NCI-H1092 treated with DMSO at 0.1 percent for 48 hours (cell line): ENCODE results near the gene TBX15.
"Not testable (repeated sequence)": the region's sequence is repeated elsewhere in the genome, so short reads cannot be mapped to it uniquely, and the experiment has no call there.

Experiments
- DNase-seq: peaks from one replicate; lab custom pipeline; 2025; lab: John Stamatoyannopoulos, UW

TBX15 gene

GRCh38 chr1:118926261-118926660, 61.9 kb downstream of the TBX15 start:
- DNase-seq, result no peak

GRCh38 chr1:118925651-118926050, 62.5 kb downstream of the TBX15 start:
- DNase-seq, result no peak

DNA sequence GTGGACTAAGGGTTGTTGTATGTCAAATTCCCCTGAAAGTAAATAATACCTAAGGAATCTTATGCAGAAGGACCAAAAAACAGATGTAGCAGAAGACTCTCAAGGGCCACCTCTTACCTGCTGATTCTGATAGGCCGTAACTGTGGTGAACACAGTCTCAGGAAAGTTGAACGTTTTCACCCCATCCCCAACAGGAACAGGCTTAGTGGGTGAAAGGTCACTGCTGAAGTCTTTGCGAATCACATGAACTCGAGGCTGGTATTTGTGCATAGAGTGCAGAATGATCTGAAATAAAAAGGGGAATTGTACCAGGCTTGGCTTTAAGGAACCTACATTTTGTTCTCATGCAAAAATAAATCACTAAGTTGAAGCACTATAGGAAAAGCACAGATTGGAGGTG, 64.8 kb downstream of the TBX15 start:
- no peak for DNase-seq

DNA sequence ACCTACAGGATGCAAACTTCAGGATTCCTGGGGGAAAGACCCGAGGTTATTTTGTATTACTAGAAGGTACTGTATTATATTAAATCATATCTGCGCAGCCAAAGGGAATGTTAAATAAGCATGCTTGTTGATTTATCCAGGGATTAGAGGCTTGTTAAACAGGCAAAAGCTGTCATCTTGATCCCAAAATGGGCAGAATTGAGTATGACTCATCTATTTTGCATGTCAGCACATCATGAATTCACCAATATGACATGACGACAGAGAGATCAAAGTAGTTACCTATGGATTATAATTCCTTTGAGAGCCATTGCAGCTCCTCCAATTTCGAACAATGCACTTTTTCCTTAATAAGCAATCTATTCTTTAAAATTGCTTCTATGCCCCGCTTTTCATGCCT, 66.1 kb downstream of the TBX15 start:
- DNase-seq, result no peak

- DNase-seq, result no peak
Measured at GRCh38 chr1:118920124-118920717, 67.9 kb downstream of the TBX15 start.

DNA sequence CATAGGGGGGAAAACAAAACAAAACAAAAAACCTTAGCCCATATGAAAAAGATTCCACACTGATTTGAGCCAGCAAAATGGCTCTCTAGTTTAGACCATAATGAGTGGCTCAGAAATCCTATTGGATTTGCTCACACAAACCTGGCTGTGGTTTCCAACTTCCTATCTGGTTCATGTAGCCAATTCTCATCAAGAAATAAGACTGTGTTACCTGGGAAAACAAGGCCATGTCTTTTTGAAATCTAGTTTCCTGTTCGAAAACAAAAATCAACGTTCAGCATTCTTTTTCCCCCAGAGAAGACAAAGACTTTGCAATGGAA, 69.2 kb downstream of the TBX15 start:
- no peak for DNase-seq

DNA sequence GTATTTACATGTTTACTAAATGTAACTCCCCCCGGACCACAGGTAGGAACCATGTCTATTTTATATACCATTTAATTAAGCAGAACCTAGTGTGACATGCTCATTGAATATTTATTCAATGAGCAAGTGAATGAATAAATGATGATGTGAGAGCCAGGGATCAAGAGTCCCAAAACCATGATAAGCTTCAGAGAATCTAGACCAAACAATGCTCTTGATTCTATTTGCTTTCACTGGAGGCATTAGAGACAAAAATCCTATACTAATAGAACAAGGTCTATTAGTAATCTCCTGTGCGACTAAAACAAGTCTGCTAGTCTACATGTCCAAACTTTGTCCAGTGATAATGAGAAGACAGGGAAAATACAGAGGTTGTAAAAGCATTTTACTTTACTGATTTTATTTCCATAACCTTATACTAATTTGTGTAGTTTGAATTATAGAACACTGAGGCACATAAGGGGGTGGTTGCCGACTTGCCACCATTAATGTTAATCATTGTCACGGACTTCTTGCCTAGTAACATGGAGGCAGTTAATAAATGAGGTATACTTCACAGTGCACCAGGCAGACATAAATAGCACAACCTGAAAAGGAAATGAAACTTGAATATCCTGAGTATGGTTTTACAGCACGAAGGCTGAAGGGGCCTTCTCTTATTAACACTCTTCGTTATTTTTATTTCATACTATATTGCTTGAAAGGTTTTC, 69.8 kb downstream of the TBX15 start:
- DNase-seq, result no peak

- not testable (repeated sequence) for DNase-seq
Measured at GRCh38 chr1:118916346-118916745, 71.8 kb downstream of the TBX15 start.

GRCh38 chr1:118914379-118915161, 73.6 kb downstream of the TBX15 start:
- DNase-seq, result no peak

DNA sequence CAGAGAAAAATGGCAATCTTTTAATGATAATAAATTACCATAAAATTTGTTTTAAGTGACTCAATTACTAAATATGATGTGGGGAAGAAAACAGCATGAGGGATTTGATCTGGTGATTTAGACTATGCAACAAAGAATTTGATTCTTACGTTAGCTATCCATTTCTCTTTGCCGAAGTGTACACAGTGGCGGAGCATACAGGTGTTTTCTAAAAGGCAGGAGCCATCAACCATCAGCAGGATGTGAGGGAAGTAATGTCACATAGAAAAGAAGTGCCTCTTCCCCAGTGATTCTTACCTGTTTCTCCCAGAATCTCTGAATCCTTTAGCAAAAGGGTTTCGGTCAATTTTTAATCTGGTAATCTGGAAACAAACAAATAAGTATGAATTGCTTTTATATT, 74.3 kb downstream of the TBX15 start:
- no peak for DNase-seq

DNA sequence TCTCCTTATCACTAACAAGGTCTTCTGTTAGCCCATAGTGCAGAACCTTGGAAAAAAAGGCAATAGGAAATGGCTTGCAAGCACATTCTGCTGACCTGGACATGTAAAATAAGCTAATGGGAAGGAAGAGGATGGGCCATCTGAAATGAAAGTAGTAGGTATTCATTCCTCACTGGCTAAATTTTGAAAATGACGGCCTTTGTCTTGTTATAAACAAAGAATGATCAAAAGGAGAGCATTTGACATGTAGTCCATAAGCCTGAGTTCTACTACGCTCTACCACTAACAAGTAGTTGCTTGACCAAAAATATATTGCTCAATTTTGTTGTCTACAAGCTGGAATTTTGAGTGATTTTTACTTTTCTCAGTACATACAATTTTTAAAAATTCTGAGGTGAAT, 75.6 kb downstream of the TBX15 start:
- DNase-seq, result no peak

DNA sequence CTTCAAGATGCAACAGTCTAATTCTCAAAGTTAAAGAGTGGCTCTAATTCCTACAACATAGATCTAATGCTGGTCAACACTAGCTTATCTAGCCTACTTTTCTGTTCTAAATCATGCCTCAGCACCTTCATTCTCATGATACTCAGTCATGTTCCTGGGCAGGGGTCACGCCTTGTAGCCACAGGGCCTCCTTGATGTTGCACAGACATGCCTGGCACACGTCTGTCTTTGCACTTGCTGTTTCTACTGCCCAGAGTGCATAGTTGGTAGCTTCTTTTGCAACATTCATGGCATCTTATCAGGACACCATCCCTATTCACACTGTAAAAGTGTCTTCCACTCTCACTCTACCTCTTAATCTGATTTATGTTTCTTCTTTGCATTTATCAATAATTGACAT, 76.6 kb downstream of the TBX15 start:
- DNase-seq, result no peak

GRCh38 chr1:118907466-118907865, 80.7 kb downstream of the TBX15 start:
- peak; percentile 1 for DNase-seq

- DNase-seq, result no peak
Measured at GRCh38 chr1:118905671-118906070, 82.5 kb downstream of the TBX15 start.

DNA sequence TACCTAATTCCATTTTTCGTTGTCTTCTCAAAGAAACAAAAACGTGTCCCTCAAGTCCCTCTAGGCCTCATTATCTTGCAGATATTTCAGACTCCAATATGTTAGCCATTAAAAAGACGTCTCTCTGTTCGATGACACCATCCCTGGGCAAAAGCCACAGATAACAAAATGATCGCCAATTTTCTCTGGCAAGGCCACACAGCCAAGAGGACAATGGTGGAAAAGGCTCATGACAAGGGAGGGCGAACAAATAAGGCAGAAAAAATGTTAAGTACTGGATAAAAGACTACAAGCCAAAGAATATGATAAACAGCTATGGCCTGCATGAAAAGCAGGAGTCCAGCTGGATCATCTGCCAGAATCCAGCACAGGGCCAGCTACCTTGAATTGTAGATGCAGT, 82.9 kb downstream of the TBX15 start:
- DNase-seq, result no peak

- DNase-seq, result no peak
Measured at GRCh38 chr1:118902711-118903191, 85.4 kb downstream of the TBX15 start.

- DNase-seq, result no peak
Measured at GRCh38 chr1:118902299-118902698, 85.8 kb downstream of the TBX15 start.

- DNase-seq, result no peak
Measured at GRCh38 chr1:118900643-118901440, 87.3 kb downstream of the TBX15 start.

- no peak for DNase-seq
Measured at GRCh38 chr1:118899340-118899739, 88.8 kb downstream of the TBX15 start.

- DNase-seq, result no peak
Measured at GRCh38 chr1:118898712-118899111, 89.4 kb downstream of the TBX15 start.

DNA sequence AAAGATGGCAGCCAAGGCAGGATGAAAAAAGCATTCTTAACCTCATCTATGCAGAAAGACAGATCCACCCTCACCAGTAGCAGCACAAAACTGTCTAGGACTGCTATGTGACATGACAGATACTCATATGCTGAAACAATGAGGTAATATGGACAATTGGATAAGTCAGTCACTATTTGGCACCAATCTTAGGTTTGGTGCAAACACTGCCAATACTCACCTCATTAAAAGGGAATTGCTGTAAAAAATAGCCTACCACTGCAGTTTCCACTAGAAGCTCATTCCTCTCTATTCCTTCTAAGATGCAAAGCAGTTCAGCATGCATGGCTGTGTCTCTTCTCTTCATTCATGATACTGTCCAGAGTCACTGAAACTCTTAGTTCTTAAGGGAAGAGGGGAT, 91.7 kb downstream of the TBX15 start:
- no peak for DNase-seq

DNA sequence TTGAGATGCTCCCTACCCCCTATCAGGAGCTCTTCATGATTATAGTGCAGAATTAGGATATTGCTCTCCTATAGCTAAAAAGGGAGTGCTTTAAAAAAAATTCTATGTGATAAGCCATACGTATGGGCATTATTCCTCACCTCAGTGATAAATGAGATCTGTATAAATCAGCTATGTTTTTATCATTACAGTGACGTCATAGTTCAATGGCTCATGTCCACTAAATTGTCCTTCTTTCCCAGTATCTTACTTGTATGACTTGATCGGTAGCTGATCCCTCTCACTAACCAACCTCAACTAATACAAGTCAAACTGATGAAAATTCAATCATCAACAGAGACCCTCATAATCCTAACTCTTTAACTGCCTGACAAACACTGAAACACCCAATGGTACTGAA, 93.3 kb downstream of the TBX15 start:
- no peak for DNase-seq
